Testis (tissue), 3 donors: ENCODE data around the gene ATXN7L1. TPM values are rescaled to one million over a fixed set of nuclear protein-coding genes. Genes with fewer than 3 reads are reported as not detected.

Source experiments
- DNase-seq: peaks from one replicate; pipeline ENCODE4 v3.0.0-alpha.2; 2019
- H3K27ac ChIP-seq, 2 donors: fragments of 200-600 bp; sonication (generic); one replicate each; pipeline ENCODE4 v1.5.1; 2019
- H3K27me3 ChIP-seq: fragments of 200-600 bp; sonication (generic); one replicate; pipeline ENCODE4 v1.5.1; 2019
- H3K36me3 ChIP-seq: fragments of 200-600 bp; sonication (generic); one replicate; pipeline ENCODE4 v1.5.1; 2017; ENCODE audit warnings: low read depth; ENCODE audit errors: missing control alignments
- H3K4me1 ChIP-seq: fragments of 200-600 bp; sonication (generic); one replicate; pipeline ENCODE4 v1.5.1; 2019
- H3K4me3 ChIP-seq, 2 donors: fragments of 200-600 bp; sonication (generic); one replicate each; pipeline ENCODE4 v1.5.1; 2017 to 2019
- H3K9me3 ChIP-seq: fragments of 200-600 bp; sonication (generic); one replicate; pipeline ENCODE4 v1.5.1; 2017
- CTCF ChIP-seq, 3 experiments: fragments of 450-650 bp in 2 of 3; fragments of 200-600 bp in 1 of 3; sonication (generic) in 1 of 3; IDR thresholded peaks; one replicate each; pipeline ENCODE4 v1.5.1; 2016 to 2019; ENCODE audit warnings: antibody characterized with exemption in 3 of 3, mild to moderate bottlenecking in 2 of 3, moderate library complexity in 1 of 3
- POLR2A ChIP-seq: fragments of 450-650 bp; IDR thresholded peaks from one replicate; pipeline ENCODE4 v1.6.1; 2017; ENCODE audit warnings: antibody characterized with exemption, mild to moderate bottlenecking, moderate library complexity
- WGBS, 2 donors: methylation state at CpG; one replicate each; pipeline ENCODE4 v1.1.5; 2018; 5-methylcytosine and 5-hydroxymethylcytosine counted together
- intact Hi-C: fragments of 100-400 bp; cut with DNase I; formaldehyde crosslinking; loops from one replicate; pipeline ENCODE4 v1.15.1; 2023; ENCODE audit warnings: low total_unique reads
- polyA plus RNA-seq: library from polyadenylated mRNA; stranded (reverse); fragments of 350-450 nt; fragmentation: Illumina TruSeq; extraction: RNeasy Lipid Tissue Mini Kit (QIAGEN cat#74804); gene quantifications from one replicate; pipeline ENCODE4 v1.2.3, GENCODE V29; 2014; ENCODE audit warnings: low read depth, low replicate concordance; ENCODE audit not compliant: insufficient read depth
- total RNA-seq, 2 donors: library from RNA; depleted of rRNA; stranded (reverse); fragments of >200 nt; gene quantifications; one replicate each; pipeline ENCODE4 v1.2.3, GENCODE V29; 2016

Gene ATXN7L1
- total and polyA plus RNA-seq, 3 donors from 2014 or later: 35.7 to 61.7 (median 35.9) TPM

- DNase-seq: peak; percentile 44
- H3K27me3 ChIP-seq: no peaks in the 10 kb centered on the region
- H3K36me3 ChIP-seq: no peaks in the 10 kb centered on the region
- peak overlapping the region; percentile 37 to 45 for H3K27ac ChIP-seq
- H3K4me1 ChIP-seq: peaks cover 7% of the 10 kb centered on the region
- intact Hi-C loops: no loop called here
- H3K4me3 ChIP-seq: peak overlapping the region; percentile 64 to 70
- WGBS, 2 donors: 0 to 1% methylated on average over 25 to 38 of the region's 42 CpGs
- no peaks in the 10 kb centered on the region for H3K9me3 ChIP-seq
- TF ChIP-seq POLR2A (no peak), CTCF (IDR thresholded peaks at IDR 0.05) (no peak)
These were observed 684 bp upstream of the ATXN7L1 start for GRCh38 chr7:105876964-105877601.

GRCh38 chr7:105875505-105875904 lies 894 bp downstream of the ATXN7L1 start:
- H3K36me3 ChIP-seq: no peaks in the 10 kb centered on the region
- TF ChIP-seq POLR2A: no peak
- no peak for TF ChIP-seq CTCF (IDR thresholded peaks at IDR 0.05)
- WGBS, 2 donors: 27 to 33% methylated on average over 4 of the region's 4 CpGs
- DNase-seq: no peak
- H3K9me3 ChIP-seq: no peaks in the 10 kb centered on the region
- H3K4me3 ChIP-seq: peak overlapping the region; percentile 64 to 70
- H3K4me1 ChIP-seq: peaks cover 7% of the 10 kb centered on the region
- peak overlapping the region in 1 of 2 donors; percentile 75 for H3K27ac ChIP-seq
- H3K27me3 ChIP-seq: no peaks in the 10 kb centered on the region
- intact Hi-C loops: no loop called here

GRCh38 chr7:105874055-105874454 lies 2.3 kb downstream of the ATXN7L1 start:
- intact Hi-C loops: no loop called here
- Histone ChIP-seq H3K9me3 (no peaks in the 10 kb centered on the region), H3K27ac (no peak overlapping the region), H3K36me3 (no peaks in the 10 kb centered on the region), H3K4me1 (peaks cover 7% of the 10 kb centered on the region), H3K4me3 (no peak overlapping the region), H3K27me3 (no peaks in the 10 kb centered on the region)
- TF ChIP-seq POLR2A: no peak
- no peak for TF ChIP-seq CTCF (IDR thresholded peaks at IDR 0.05)
- WGBS, 2 donors: 92 to 98% methylated on average over 6 of the region's 6 CpGs
- DNase-seq: no peak

DNA sequence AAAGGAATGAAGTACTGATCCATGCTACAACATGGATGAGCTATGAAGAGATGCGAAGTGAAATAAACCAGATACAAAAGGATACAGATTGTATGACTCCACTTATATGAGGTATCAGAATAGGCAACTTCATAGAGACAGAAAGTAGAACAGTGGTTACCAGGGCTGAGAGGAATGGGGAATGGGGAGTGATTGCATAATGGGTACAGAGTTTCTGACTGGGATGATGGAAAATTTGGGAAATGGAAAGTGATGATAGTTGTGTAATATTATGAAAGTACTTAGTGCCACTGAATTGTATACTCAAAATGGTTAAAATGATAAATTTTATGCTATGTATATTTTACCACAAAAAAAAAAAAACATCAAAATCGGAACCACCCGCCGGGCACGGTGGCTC lies 3.9 kb downstream of the ATXN7L1 start:
- Histone ChIP-seq H3K9me3 (no peaks in the 10 kb centered on the region), H3K4me3 (no peak overlapping the region), H3K27ac (no peak overlapping the region), H3K27me3 (no peaks in the 10 kb centered on the region), H3K4me1 (peaks cover 4% of the 10 kb centered on the region), H3K36me3 (no peaks in the 10 kb centered on the region)
- intact Hi-C loops: no loop called here
- WGBS, 2 donors: 98% methylated on average over 5 of the region's 5 CpGs
- no peak for DNase-seq
- TF ChIP-seq CTCF (IDR thresholded peaks at IDR 0.05) (no peak), POLR2A (no peak)

- no peaks in the 10 kb centered on the region for H3K9me3 ChIP-seq
- no peak overlapping the region for H3K27ac ChIP-seq
- no peak for DNase-seq
- H3K27me3 ChIP-seq: no peaks in the 10 kb centered on the region
- no peaks in the 10 kb centered on the region for H3K4me1 ChIP-seq
- H3K36me3 ChIP-seq: no peaks in the 10 kb centered on the region
- TF ChIP-seq CTCF (IDR thresholded peaks at IDR 0.05) (no peak), POLR2A (no peak)
- H3K4me3 ChIP-seq: no peak overlapping the region
- intact Hi-C loops: no loop called here
- WGBS, 2 donors: 73 to 77% methylated on average over 3 of the region's 3 CpGs
These were observed 5.3 kb downstream of the ATXN7L1 start for GRCh38 chr7:105871142-105871541.
